ENCODE data around the gene RAB11A. TPM values are rescaled to one million over a fixed set of nuclear protein-coding genes. Genes with fewer than 3 reads are reported as not detected.

Gene RAB11A
- total RNA-seq, 1 donor from 2014 or later: 482 TPM

- Mint-ChIP-seq H3K27ac (no peak overlapping the region), H3K36me3 (peaks cover 19% of the 10 kb centered on the region), H3K4me3 (no peak overlapping the region), H3K9me3 (no peaks in the 10 kb centered on the region), H3K27me3 (ENCODE audit: insufficient read depth, low read depth) (peaks cover 3% of the 10 kb centered on the region), H3K4me1 (peaks cover 12% of the 10 kb centered on the region)
- Histone ChIP-seq H3F3A (ENCODE audit: low read depth) (no peaks in the 10 kb centered on the region), H3K27me3 (no peaks in the 10 kb centered on the region), H3K4me1 (no peaks in the 10 kb centered on the region), H3K27ac (no peak overlapping the region), H3K79me2 (ENCODE audit: low read depth) (no peaks in the 10 kb centered on the region), H2AFZ (replicated peaks) (no peak overlapping the region), H3K36me3 (no peaks in the 10 kb centered on the region), H3K9ac (no peak overlapping the region), H3K9me3 (ENCODE audit: low read depth) (no peaks in the 10 kb centered on the region), H4K20me1 (ENCODE audit: low read depth) (no peaks in the 10 kb centered on the region), H3K4me2 (no peak overlapping the region), H3K4me3 (no peak overlapping the region)
- TF ChIP-seq CTCF (IDR thresholded peaks at IDR 0.05) (no peak), EZH2 (IDR thresholded peaks at IDR 0.05) (no peak), EZH2phosphoT487 (IDR thresholded peaks at IDR 0.05) (no peak)
- DNase-seq (ENCODE audit: low spot score): no peak
These were observed 34.2 kb downstream of the RAB11A start for GRCh38 chr15:65903296-65904073.

GRCh38 chr15:65904301-65904700 lies 35.0 kb downstream of the RAB11A start:
- H3K9me3 ChIP-seq (ENCODE audit: low read depth): no peaks in the 10 kb centered on the region
- TF ChIP-seq EZH2 (IDR thresholded peaks at IDR 0.05): no peak
- TF ChIP-seq CTCF (IDR thresholded peaks at IDR 0.05): no peak
- no peak for TF ChIP-seq EZH2phosphoT487 (IDR thresholded peaks at IDR 0.05)
- H3K4me1 ChIP-seq: no peaks in the 10 kb centered on the region
- H3K9me3 Mint-ChIP-seq: no peaks in the 10 kb centered on the region
- H3K4me1 Mint-ChIP-seq: peaks cover 12% of the 10 kb centered on the region
- H3K27me3 ChIP-seq: no peaks in the 10 kb centered on the region
- H3K4me2 ChIP-seq: no peak overlapping the region
- H3K79me2 ChIP-seq (ENCODE audit: low read depth): no peaks in the 10 kb centered on the region
- no peak overlapping the region for H3K27ac ChIP-seq
- H3K4me3 ChIP-seq: no peak overlapping the region
- no peak overlapping the region for H3K4me3 Mint-ChIP-seq
- DNase-seq (ENCODE audit: low spot score): no peak
- no peaks in the 10 kb centered on the region for H3K36me3 ChIP-seq
- no peak overlapping the region for H2AFZ ChIP-seq (replicated peaks)
- H3K27ac Mint-ChIP-seq: no peak overlapping the region
- H3K36me3 Mint-ChIP-seq: peaks cover 19% of the 10 kb centered on the region
- H3F3A ChIP-seq (ENCODE audit: low read depth): no peaks in the 10 kb centered on the region
- no peak overlapping the region for H3K9ac ChIP-seq
- H4K20me1 ChIP-seq (ENCODE audit: low read depth): no peaks in the 10 kb centered on the region
- peaks cover 7% of the 10 kb centered on the region for H3K27me3 Mint-ChIP-seq (ENCODE audit: insufficient read depth, low read depth)

GRCh38 chr15:65906396-65906795 lies 37.1 kb downstream of the RAB11A start:
- no peaks in the 10 kb centered on the region for H4K20me1 ChIP-seq (ENCODE audit: low read depth)
- H3K4me3 Mint-ChIP-seq: no peak overlapping the region
- peaks cover 12% of the 10 kb centered on the region for H3K4me1 Mint-ChIP-seq

More at GRCh38 chr15:65906396-65906795, 37.1 kb downstream of the RAB11A start:
- H3F3A ChIP-seq (ENCODE audit: low read depth): no peaks in the 10 kb centered on the region
- Mint-ChIP-seq H3K27ac (no peak overlapping the region), H3K9me3 (no peaks in the 10 kb centered on the region), H3K36me3 (peaks cover 20% of the 10 kb centered on the region), H3K27me3 (ENCODE audit: insufficient read depth, low read depth) (peaks cover 7% of the 10 kb centered on the region)
- H3K79me2 ChIP-seq (ENCODE audit: low read depth): no peaks in the 10 kb centered on the region
- H3K27ac ChIP-seq: no peak overlapping the region
- no peak overlapping the region for H2AFZ ChIP-seq (replicated peaks)
- H3K9me3 ChIP-seq (ENCODE audit: low read depth): no peaks in the 10 kb centered on the region
- H3K4me2 ChIP-seq: no peak overlapping the region
- no peaks in the 10 kb centered on the region for H3K4me1 ChIP-seq
- no peak for DNase-seq (ENCODE audit: low spot score)
- H3K4me3 ChIP-seq: no peak overlapping the region
- no peaks in the 10 kb centered on the region for H3K36me3 ChIP-seq
- H3K27me3 ChIP-seq: no peaks in the 10 kb centered on the region
- TF ChIP-seq EZH2phosphoT487 (IDR thresholded peaks at IDR 0.05) (no peak), EZH2 (IDR thresholded peaks at IDR 0.05) (no peak), CTCF (IDR thresholded peaks at IDR 0.05) (no peak)
- H3K9ac ChIP-seq: no peak overlapping the region

Data from neural progenitor cell (in vitro differentiated cells).